ENCODE measurements around the gene MFRP.

MFRP gene

GRCh38 chr11:119337581-119338317, 8.8 kb downstream of the MFRP start:
- H3K27me3 ChIP-seq, result peaks cover 19% of the 10 kb centered on the region
- no peak for TF ChIP-seq CTCF (IDR thresholded peaks at IDR 0.05; ENCODE audit: low read depth, low read length)
- H3K4me3 ChIP-seq (ENCODE audit: low read depth, low read length), result peak overlapping the region; percentile 24; the same call in 1 of the 2 replicates
- H3K4me1 ChIP-seq, result peaks cover 3% of the 10 kb centered on the region
- peak; percentile 58 for DNase-seq
- H3K9me3 ChIP-seq, result no peaks in the 10 kb centered on the region
- no peaks in the 10 kb centered on the region for H3K36me3 ChIP-seq

- TF ChIP-seq CTCF (IDR thresholded peaks at IDR 0.05; ENCODE audit: low read depth, low read length), result no peak
- Histone ChIP-seq H3K36me3 (no peaks in the 10 kb centered on the region), H3K4me3 (ENCODE audit: low read depth, low read length) (no peak overlapping the region), H3K4me1 (peaks cover 3% of the 10 kb centered on the region), H3K27me3 (peaks cover 19% of the 10 kb centered on the region), H3K9me3 (no peaks in the 10 kb centered on the region)
- no peak for DNase-seq
Observed at GRCh38 chr11:119336744-119337469, 9.6 kb downstream of the MFRP start.

- peaks cover 14% of the 10 kb centered on the region for H3K27me3 ChIP-seq
- peak overlapping the region; percentile 95 for H3K4me3 ChIP-seq (ENCODE audit: low read depth, low read length)
- no peak for TF ChIP-seq CTCF (IDR thresholded peaks at IDR 0.05; ENCODE audit: low read depth, low read length)
- peaks cover 3% of the 10 kb centered on the region for H3K4me1 ChIP-seq
- H3K36me3 ChIP-seq, result no peaks in the 10 kb centered on the region
- no peak for DNase-seq
- H3K9me3 ChIP-seq, result no peaks in the 10 kb centered on the region
Observed at GRCh38 chr11:119335655-119336543, 10.6 kb downstream of the MFRP start.

- Histone ChIP-seq H3K9me3 (no peaks in the 10 kb centered on the region), H3K36me3 (no peaks in the 10 kb centered on the region), H3K4me1 (peaks cover 3% of the 10 kb centered on the region), H3K4me3 (ENCODE audit: low read depth, low read length) (peak overlapping the region; percentile 95), H3K27me3 (peaks cover 9% of the 10 kb centered on the region)
- no peak for TF ChIP-seq CTCF (IDR thresholded peaks at IDR 0.05; ENCODE audit: low read depth, low read length)
- DNase-seq, result no peak
Observed at GRCh38 chr11:119335091-119335654, 11.3 kb downstream of the MFRP start.

- peaks cover 3% of the 10 kb centered on the region for H3K4me1 ChIP-seq
- H3K27me3 ChIP-seq, result peaks cover 1% of the 10 kb centered on the region
- no peaks in the 10 kb centered on the region for H3K36me3 ChIP-seq
- peak within 1 kb of the TSS; percentile 95 for H3K4me3 ChIP-seq (ENCODE audit: low read depth, low read length)
- H3K9me3 ChIP-seq, result no peaks in the 10 kb centered on the region
- DNase-seq, result peak; percentile 95
- TF ChIP-seq CTCF (IDR thresholded peaks at IDR 0.05; ENCODE audit: low read depth, low read length), result no peak
Observed at GRCh38 chr11:119334174-119334930, 12.2 kb downstream of the MFRP start, which contains the start of gene RNF26. Gene RNF26 (plus strand): TSS chr11:119334527. CDS start chr11:119335123, 596 bp downstream.

Measured in BE2C (cell line).